HEK293 (cell line): ENCODE measurements around the gene ZNF629.

Experiments used
- CTCF ChIA-PET: fragments of 350-600 bp; formaldehyde crosslinking; extraction: SDS; loops from one replicate; lab custom pipeline; 2021; ENCODE audit warnings: antibody characterized with exemption; lab: Yijun Ruan, JAX
- POLR2A ChIA-PET: fragments of 300-600 bp; formaldehyde crosslinking; extraction: SDS; loops from one replicate; lab custom pipeline; 2020; ENCODE audit warnings: antibody characterized with exemption, inconsistent platforms; lab: Yijun Ruan, JAX
- H3K27ac ChIP-seq: fragments of 200-500 bp; sonication (Bioruptor generic); 2 replicates; pipeline ENCODE4 v1.5.1; 2014; ENCODE audit warnings: low read depth, low read length, control low read depth, inconsistent platforms; ENCODE audit errors: extremely low read depth
- H3K36me3 ChIP-seq, 2 experiments: fragments of 200-500 bp in 1 of 2; sonication (Bioruptor generic) in 1 of 2; 1 replicate in 1 of 2; 2 replicates in 1 of 2; pipeline ENCODE4 v1.5.1; 2014 to 2017; ENCODE audit warnings: inconsistent platforms in 2 of 2, low read length in 2 of 2; ENCODE audit not compliant: control insufficient read depth in 2 of 2, insufficient read depth in 1 of 2
- H3K4me1 ChIP-seq: fragments of 200-500 bp; sonication (Bioruptor generic); 2 replicates; pipeline ENCODE4 v1.5.1; 2014; ENCODE audit warnings: mild to moderate bottlenecking, low read length, inconsistent platforms; ENCODE audit not compliant: control insufficient read depth, insufficient read depth
- H3K4me3 ChIP-seq: 2 replicates; pipeline ENCODE4 v1.5.1; 2011; ENCODE audit warnings: low read depth, mild to moderate bottlenecking, control low read depth, low read length, moderate library complexity
- H3K9me3 ChIP-seq: fragments of 200-500 bp; sonication (Bioruptor generic); 2 replicates; pipeline ENCODE4 v1.5.1; 2014; ENCODE audit warnings: low read depth, low read length, inconsistent platforms; ENCODE audit not compliant: control insufficient read depth, insufficient read depth
- GLIS1 ChIP-seq: fragments of 450-650 bp; formaldehyde crosslinking; IDR thresholded peaks from 2 replicates; pipeline ENCODE4 v1.5.1; 2016; ENCODE audit warnings: missing biosample characterization, missing genetic modification characterization
- MZF1 ChIP-seq: fragments of 450-650 bp; formaldehyde crosslinking; IDR thresholded peaks from 2 replicates; pipeline ENCODE4 v1.5.1; 2017; ENCODE audit warnings: missing biosample characterization, missing genetic modification characterization, borderline replicate concordance
- ZNF223 ChIP-seq: fragments of 450-650 bp; formaldehyde crosslinking; IDR thresholded peaks from 2 replicates; pipeline ENCODE4 v1.5.1; 2016; ENCODE audit warnings: missing biosample characterization, missing genetic modification characterization
- ZNF266 ChIP-seq: fragments of 450-650 bp; formaldehyde crosslinking; IDR thresholded peaks from 2 replicates; pipeline ENCODE4 v1.5.1; 2016; ENCODE audit warnings: missing biosample characterization, missing genetic modification characterization, low read depth
- ZNF366 ChIP-seq: fragments of 450-650 bp; formaldehyde crosslinking; conservative IDR thresholded peaks from 2 replicates; pipeline ENCODE4 v1.5.1; 2016; ENCODE audit warnings: missing biosample characterization, missing genetic modification characterization
- ZNF391 ChIP-seq: fragments of 450-650 bp; formaldehyde crosslinking; IDR thresholded peaks from 2 replicates; pipeline ENCODE4 v1.5.1; 2016; ENCODE audit warnings: low read depth, missing biosample characterization, missing genetic modification characterization, borderline replicate concordance
- ZNF596 ChIP-seq: fragments of 450-650 bp; IDR thresholded peaks from 2 replicates; pipeline ENCODE4 v1.5.0; 2018; ENCODE audit warnings: missing biosample characterization, mild to moderate bottlenecking, missing genetic modification characterization, moderate library complexity
- ZNF600 ChIP-seq: fragments of 450-650 bp; formaldehyde crosslinking; IDR thresholded peaks from 2 replicates; pipeline ENCODE4 v1.5.1; 2016; ENCODE audit warnings: missing biosample characterization, missing genetic modification characterization
- ZNF610 ChIP-seq: fragments of 450-650 bp; formaldehyde crosslinking; IDR thresholded peaks from 2 replicates; pipeline ENCODE4 v1.5.1; 2016; ENCODE audit warnings: missing biosample characterization, missing genetic modification characterization, borderline replicate concordance
- ZNF624 ChIP-seq: fragments of 450-650 bp; formaldehyde crosslinking; IDR thresholded peaks from 2 replicates; pipeline ENCODE4 v1.5.1; 2017; ENCODE audit warnings: missing biosample characterization, missing genetic modification characterization
- ZNF76 ChIP-seq: fragments of 450-650 bp; formaldehyde crosslinking; IDR thresholded peaks from 2 replicates; pipeline ENCODE4; 2016; ENCODE audit warnings: low read depth, missing biosample characterization, missing genetic modification characterization, borderline replicate concordance
- TF ChIP-seq, protein P1 (sequence below): fragments of 450-650 bp; formaldehyde crosslinking; IDR thresholded peaks from 2 replicates; pipeline ENCODE4 v1.5.1; 2017; ENCODE audit warnings: missing biosample characterization, missing genetic modification characterization
- TF ChIP-seq, protein P2 (sequence below): fragments of 450-650 bp; formaldehyde crosslinking; IDR thresholded peaks from 2 replicates; pipeline ENCODE4 v1.5.1; 2016; ENCODE audit warnings: missing biosample characterization, missing genetic modification characterization
- TF ChIP-seq, protein P3 (sequence below): fragments of 450-650 bp; formaldehyde crosslinking; IDR thresholded peaks from 2 replicates; pipeline ENCODE4 v1.5.1; 2016; ENCODE audit warnings: missing biosample characterization, missing genetic modification characterization
- TF ChIP-seq, protein P4 (sequence below): fragments of 450-650 bp; formaldehyde crosslinking; IDR thresholded peaks from 2 replicates; pipeline ENCODE4 v1.5.1; 2016; ENCODE audit warnings: missing biosample characterization, missing genetic modification characterization
- TF ChIP-seq, protein P5 (sequence below): fragments of 450-650 bp; formaldehyde crosslinking; conservative IDR thresholded peaks from 2 replicates; pipeline ENCODE4 v1.5.1; 2016; ENCODE audit warnings: low read depth, missing biosample characterization, missing genetic modification characterization
- TF ChIP-seq, protein P6 (sequence below): fragments of 450-650 bp; formaldehyde crosslinking; IDR thresholded peaks from 2 replicates; pipeline ENCODE4 v1.5.1; 2016; ENCODE audit warnings: missing biosample characterization, missing genetic modification characterization
- TF ChIP-seq, protein P7 (sequence below): fragments of 450-650 bp; formaldehyde crosslinking; IDR thresholded peaks from 2 replicates; pipeline ENCODE4 v1.5.1; 2016; ENCODE audit warnings: missing biosample characterization, missing genetic modification characterization

ZNF629 gene

DNA sequence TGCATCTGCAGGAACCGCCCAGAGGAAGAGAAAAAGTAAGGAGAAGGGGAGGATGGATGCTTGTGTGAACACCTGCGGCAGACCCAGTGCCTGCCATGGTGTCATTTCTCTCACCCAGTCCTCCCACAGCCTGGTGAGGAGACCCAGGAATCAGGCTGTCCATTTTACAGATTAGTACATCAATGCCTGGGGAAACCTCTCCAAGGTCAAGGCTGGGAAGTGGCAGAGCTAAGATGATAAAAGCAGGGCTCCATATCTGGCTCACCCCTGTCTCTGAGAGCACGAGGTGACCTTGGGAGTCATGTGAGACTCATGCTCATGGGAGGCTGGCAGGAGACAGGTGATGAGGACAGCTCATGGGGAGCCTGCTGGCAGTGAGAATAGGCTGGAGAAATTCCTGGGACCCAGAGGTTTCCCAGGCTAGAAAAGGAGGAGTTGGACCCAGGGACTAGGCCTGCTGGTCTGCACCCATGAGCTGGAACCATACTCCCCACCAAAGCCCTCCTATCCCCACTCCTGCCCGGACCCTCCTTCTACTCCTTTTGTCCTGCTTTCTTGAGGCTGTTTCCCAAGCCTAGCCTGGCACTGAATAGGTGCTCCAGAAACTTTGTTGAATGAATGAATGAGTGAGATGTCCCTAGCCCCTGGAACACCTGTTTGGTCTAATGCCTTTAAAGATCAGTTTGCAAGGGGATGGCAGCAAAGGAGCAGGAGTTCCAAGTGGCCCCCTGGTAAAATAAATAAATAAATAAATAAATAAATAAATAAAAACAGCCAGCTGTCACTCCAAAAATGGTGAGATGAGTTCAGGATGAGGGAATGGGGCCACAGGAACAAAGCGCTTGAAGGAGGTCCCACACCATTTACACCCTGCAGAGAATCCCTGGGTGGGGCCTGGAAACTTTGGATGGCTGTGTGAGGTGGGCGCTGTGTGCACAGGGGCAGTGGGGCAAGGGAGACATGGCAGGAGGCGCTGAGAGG is 1.6 kb downstream of the ZNF629 start:
- Histone ChIP-seq H3K4me1 (peaks cover 3% of the 10 kb centered on the region; the same call in 1 of the 2 replicates), H3K36me3 (peaks cover 0 to 50% of the 10 kb centered on the region in 2 experiments; a peak in 1 of 3 replicates), H3K4me3 (peak overlapping the region; percentile 96), H3K27ac (no peak overlapping the region; the same call in 1 of the 2 replicates), H3K9me3 (no peaks in the 10 kb centered on the region)
- CTCF ChIA-PET, result interaction anchor here (0.7 to 1.2 kb wide), 3 partner anchors 21 to 155 kb away, joined by 3 read pairs; no protein-coding TSS in a partner anchor
- POLR2A ChIA-PET, result interaction anchor here (1.0 to 2.2 kb wide), 3 partner anchors 20 to 38 kb away, joined by 4 to 7 read pairs (median 6); partner anchors contain the start of gene PHKG2
- peak; percentile 38; the same call in 1 of the 2 replicates for TF ChIP-seq ZNF223 (tag by site-specific recombination)
- TF ChIP-seq ZNF600, result no peak
- TF ChIP-seq, protein P1, sequence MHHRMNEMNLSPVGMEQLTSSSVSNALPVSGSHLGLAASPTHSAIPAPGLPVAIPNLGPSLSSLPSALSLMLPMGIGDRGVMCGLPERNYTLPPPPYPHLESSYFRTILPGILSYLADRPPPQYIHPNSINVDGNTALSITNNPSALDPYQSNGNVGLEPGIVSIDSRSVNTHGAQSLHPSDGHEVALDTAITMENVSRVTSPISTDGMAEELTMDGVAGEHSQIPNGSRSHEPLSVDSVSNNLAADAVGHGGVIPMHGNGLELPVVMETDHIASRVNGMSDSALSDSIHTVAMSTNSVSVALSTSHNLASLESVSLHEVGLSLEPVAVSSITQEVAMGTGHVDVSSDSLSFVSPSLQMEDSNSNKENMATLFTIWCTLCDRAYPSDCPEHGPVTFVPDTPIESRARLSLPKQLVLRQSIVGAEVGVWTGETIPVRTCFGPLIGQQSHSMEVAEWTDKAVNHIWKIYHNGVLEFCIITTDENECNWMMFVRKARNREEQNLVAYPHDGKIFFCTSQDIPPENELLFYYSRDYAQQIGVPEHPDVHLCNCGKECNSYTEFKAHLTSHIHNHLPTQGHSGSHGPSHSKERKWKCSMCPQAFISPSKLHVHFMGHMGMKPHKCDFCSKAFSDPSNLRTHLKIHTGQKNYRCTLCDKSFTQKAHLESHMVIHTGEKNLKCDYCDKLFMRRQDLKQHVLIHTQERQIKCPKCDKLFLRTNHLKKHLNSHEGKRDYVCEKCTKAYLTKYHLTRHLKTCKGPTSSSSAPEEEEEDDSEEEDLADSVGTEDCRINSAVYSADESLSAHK (tag by site-specific recombination), result no peak
- no peak for TF ChIP-seq ZNF624 (tag by site-specific recombination)
- TF ChIP-seq, protein P2, sequence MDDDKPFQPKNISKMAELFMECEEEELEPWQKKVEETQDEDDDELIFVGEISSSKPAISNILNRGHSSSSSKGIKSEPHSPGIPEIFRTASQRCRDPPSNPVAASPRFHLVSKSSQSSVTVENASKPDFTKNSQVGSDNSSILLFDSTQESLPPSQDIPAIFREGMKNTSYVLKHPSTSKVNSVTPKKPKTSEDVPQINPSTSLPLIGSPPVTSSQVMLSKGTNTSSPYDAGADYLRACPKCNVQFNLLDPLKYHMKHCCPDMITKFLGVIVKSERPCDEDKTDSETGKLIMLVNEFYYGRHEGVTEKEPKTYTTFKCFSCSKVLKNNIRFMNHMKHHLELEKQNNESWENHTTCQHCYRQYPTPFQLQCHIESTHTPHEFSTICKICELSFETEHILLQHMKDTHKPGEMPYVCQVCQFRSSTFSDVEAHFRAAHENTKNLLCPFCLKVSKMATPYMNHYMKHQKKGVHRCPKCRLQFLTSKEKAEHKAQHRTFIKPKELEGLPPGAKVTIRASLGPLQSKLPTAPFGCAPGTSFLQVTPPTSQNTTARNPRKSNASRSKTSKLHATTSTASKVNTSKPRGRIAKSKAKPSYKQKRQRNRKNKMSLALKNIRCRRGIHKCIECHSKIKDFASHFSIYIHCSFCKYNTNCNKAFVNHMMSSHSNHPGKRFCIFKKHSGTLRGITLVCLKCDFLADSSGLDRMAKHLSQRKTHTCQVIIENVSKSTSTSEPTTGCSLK (tag by site-specific recombination), result no peak
- 0 out of 2 replicates have a peak, but pooled peaks have one; percentile 15 for TF ChIP-seq ZNF266 (tag by site-specific recombination)
- no peak for TF ChIP-seq ZNF366 (tag by site-specific recombination)
- TF ChIP-seq, protein P3, sequence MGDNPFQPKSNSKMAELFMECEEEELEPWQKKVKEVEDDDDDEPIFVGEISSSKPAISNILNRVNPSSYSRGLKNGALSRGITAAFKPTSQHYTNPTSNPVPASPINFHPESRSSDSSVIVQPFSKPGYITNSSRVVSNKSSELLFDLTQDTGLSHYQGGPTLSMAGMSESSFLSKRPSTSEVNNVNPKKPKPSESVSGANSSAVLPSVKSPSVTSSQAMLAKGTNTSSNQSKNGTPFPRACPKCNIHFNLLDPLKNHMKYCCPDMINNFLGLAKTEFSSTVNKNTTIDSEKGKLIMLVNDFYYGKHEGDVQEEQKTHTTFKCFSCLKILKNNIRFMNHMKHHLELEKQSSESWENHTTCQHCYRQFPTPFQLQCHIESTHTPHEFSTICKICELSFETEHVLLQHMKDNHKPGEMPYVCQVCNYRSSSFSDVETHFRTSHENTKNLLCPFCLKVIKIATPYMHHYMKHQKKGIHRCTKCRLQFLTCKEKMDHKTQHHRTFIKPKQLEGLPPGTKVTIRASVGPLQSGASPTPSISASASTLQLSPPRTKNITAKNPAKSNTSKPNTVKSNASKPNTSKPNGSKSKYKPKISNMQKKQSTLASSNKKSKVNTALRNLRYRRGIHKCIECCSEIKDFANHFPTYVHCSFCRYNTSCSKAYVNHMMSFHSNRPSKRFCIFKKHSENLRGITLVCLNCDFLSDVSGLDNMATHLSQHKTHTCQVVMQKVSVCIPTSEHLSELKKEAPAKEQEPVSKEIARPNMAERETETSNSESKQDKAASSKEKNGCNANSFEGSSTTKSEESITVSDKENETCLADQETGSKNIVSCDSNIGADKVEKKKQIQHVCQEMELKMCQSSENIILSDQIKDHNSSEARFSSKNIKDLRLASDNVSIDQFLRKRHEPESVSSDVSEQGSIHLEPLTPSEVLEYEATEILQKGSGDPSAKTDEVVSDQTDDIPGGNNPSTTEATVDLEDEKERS (tag by site-specific recombination), result no peak
- TF ChIP-seq, protein P4, sequence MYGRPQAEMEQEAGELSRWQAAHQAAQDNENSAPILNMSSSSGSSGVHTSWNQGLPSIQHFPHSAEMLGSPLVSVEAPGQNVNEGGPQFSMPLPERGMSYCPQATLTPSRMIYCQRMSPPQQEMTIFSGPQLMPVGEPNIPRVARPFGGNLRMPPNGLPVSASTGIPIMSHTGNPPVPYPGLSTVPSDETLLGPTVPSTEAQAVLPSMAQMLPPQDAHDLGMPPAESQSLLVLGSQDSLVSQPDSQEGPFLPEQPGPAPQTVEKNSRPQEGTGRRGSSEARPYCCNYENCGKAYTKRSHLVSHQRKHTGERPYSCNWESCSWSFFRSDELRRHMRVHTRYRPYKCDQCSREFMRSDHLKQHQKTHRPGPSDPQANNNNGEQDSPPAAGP (tag by site-specific recombination), result no peak
- no peak for TF ChIP-seq ZNF596 (tag by site-specific recombination)
- TF ChIP-seq ZNF391 (tag by site-specific recombination), result no peak
- no peak for TF ChIP-seq ZNF610
- TF ChIP-seq, protein P5, sequence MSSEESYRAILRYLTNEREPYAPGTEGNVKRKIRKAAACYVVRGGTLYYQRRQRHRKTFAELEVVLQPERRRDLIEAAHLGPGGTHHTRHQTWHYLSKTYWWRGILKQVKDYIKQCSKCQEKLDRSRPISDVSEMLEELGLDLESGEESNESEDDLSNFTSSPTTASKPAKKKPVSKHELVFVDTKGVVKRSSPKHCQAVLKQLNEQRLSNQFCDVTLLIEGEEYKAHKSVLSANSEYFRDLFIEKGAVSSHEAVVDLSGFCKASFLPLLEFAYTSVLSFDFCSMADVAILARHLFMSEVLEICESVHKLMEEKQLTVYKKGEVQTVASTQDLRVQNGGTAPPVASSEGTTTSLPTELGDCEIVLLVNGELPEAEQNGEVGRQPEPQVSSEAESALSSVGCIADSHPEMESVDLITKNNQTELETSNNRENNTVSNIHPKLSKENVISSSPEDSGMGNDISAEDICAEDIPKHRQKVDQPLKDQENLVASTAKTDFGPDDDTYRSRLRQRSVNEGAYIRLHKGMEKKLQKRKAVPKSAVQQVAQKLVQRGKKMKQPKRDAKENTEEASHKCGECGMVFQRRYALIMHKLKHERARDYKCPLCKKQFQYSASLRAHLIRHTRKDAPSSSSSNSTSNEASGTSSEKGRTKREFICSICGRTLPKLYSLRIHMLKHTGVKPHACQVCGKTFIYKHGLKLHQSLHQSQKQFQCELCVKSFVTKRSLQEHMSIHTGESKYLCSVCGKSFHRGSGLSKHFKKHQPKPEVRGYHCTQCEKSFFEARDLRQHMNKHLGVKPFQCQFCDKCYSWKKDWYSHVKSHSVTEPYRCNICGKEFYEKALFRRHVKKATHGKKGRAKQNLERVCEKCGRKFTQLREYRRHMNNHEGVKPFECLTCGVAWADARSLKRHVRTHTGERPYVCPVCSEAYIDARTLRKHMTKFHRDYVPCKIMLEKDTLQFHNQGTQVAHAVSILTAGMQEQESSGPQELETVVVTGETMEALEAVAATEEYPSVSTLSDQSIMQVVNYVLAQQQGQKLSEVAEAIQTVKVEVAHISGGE, result peak; percentile 66; the same call in 1 of the 2 replicates
- TF ChIP-seq, protein P6, sequence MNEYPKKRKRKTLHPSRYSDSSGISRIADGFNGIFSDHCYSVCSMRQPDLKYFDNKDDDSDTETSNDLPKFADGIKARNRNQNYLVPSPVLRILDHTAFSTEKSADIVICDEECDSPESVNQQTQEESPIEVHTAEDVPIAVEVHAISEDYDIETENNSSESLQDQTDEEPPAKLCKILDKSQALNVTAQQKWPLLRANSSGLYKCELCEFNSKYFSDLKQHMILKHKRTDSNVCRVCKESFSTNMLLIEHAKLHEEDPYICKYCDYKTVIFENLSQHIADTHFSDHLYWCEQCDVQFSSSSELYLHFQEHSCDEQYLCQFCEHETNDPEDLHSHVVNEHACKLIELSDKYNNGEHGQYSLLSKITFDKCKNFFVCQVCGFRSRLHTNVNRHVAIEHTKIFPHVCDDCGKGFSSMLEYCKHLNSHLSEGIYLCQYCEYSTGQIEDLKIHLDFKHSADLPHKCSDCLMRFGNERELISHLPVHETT, result 0 out of 2 replicates have a peak, but pooled peaks have one; percentile 21
- peak; percentile 62 for TF ChIP-seq GLIS1 (tag by site-specific recombination)
- TF ChIP-seq MZF1 (tag by site-specific recombination), result no peak
- TF ChIP-seq, protein P7, sequence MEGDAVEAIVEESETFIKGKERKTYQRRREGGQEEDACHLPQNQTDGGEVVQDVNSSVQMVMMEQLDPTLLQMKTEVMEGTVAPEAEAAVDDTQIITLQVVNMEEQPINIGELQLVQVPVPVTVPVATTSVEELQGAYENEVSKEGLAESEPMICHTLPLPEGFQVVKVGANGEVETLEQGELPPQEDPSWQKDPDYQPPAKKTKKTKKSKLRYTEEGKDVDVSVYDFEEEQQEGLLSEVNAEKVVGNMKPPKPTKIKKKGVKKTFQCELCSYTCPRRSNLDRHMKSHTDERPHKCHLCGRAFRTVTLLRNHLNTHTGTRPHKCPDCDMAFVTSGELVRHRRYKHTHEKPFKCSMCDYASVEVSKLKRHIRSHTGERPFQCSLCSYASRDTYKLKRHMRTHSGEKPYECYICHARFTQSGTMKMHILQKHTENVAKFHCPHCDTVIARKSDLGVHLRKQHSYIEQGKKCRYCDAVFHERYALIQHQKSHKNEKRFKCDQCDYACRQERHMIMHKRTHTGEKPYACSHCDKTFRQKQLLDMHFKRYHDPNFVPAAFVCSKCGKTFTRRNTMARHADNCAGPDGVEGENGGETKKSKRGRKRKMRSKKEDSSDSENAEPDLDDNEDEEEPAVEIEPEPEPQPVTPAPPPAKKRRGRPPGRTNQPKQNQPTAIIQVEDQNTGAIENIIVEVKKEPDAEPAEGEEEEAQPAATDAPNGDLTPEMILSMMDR (tag by site-specific recombination), result no peak
- TF ChIP-seq ZNF76, result no peak
